AG04449 (cell line): ENCODE measurements around the gene CD69.

Source experiments
- CTCF ChIA-PET: fragments of 350-600 bp; formaldehyde crosslinking; extraction: SDS; loops from one replicate; lab custom pipeline; 2021; ENCODE audit warnings: antibody characterized with exemption; lab: Yijun Ruan, JAX
- POLR2A ChIA-PET: fragments of 400-600, 350-600 bp; formaldehyde crosslinking; extraction: SDS; loops from one replicate; lab custom pipeline; 2020; ENCODE audit warnings: antibody characterized with exemption, inconsistent platforms; lab: Yijun Ruan, JAX
- DNase-seq: peaks from one replicate; pipeline ENCODE4 v3.0.0-alpha.2; 2010; ENCODE audit warnings: low read depth, low spot score
- H3K4me3 ChIP-seq: 2 replicates; pipeline ENCODE4 v1.5.1; 2011; ENCODE audit warnings: low read depth, mild to moderate bottlenecking, control low read depth, low read length
- TF ChIP-seq, protein P1 (sequence below): IDR thresholded peaks from one replicate; pipeline ENCODE4 v1.5.1; 2011; ENCODE audit warnings: mild to moderate bottlenecking, moderate library complexity, low read length, control low read depth, inconsistent platforms; ENCODE audit not compliant: insufficient read depth; ENCODE audit errors: missing control alignments

Gene CD69

DNA sequence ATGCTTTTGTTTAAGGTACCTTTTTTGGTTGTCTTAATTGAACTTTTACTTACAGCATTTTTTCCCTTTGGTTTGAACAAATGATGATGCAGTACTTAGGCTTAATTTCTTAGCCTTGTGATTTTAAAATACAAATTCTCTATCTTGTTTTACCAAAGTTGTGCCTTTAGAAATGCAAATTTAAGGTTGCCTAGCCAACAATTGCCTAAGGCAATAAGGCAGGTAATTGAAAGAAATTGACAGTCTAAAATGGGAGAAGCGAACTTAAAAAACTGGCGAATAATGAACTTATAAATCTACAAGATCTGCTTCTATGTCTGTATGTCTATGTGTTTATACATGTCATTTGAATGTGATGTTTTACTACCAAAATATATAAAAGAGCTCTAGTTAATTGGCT, 23.6 kb upstream of the CD69 start:
- ChIA-PET CTCF (interaction anchor here (1.0 kb wide), 1 partner anchor 42 kb away, joined by 3 read pairs; no protein-coding TSS in a partner anchor), POLR2A (no interaction called here)
- no peak for DNase-seq
- H3K4me3 ChIP-seq = no peak overlapping the region
- TF ChIP-seq, protein P1, sequence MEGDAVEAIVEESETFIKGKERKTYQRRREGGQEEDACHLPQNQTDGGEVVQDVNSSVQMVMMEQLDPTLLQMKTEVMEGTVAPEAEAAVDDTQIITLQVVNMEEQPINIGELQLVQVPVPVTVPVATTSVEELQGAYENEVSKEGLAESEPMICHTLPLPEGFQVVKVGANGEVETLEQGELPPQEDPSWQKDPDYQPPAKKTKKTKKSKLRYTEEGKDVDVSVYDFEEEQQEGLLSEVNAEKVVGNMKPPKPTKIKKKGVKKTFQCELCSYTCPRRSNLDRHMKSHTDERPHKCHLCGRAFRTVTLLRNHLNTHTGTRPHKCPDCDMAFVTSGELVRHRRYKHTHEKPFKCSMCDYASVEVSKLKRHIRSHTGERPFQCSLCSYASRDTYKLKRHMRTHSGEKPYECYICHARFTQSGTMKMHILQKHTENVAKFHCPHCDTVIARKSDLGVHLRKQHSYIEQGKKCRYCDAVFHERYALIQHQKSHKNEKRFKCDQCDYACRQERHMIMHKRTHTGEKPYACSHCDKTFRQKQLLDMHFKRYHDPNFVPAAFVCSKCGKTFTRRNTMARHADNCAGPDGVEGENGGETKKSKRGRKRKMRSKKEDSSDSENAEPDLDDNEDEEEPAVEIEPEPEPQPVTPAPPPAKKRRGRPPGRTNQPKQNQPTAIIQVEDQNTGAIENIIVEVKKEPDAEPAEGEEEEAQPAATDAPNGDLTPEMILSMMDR = no peak

DNA sequence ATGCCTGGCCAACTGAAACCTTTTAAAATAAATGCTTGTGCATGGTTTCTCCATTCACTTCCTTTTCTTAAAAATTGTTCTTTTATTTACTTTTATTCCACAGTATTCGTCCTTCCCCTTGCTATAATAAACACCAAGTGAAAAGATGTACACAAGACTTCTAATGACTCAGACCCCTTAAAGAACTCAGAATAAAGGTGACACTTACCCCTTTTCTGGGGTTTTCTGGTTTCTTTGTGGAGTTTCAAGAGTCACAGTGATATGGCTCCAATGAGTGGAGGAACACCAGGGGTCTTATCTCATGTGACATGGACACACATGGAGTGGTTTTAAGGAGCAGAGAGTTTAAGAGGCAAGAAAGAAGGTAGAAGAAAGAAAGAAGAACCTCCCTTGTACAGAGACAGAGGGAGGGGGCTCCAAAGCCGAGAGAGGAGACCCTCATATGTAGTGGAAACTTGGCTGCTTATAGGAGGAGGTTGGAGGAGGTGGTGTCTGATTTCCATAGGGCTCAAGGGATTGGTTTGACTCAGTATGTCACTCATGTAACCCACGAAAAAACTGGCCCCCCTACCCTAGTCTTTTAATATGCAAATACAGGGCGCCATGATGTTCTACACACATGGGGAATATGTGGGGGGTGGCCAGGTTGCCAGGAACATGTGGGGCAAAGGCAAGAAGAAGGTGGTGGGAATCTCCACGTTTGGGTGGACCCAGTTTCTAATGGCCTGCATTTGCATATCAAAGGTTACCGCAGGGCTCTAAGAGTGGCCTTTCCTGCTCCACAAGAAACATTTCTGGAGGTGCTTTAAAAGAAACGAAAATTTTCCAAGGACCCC, 22.1 kb upstream of the CD69 start:
- no peak overlapping the region for H3K4me3 ChIP-seq
- ChIA-PET POLR2A (no interaction called here), CTCF (no interaction called here)
- no peak for DNase-seq
- TF ChIP-seq, protein P1 = no peak

DNA sequence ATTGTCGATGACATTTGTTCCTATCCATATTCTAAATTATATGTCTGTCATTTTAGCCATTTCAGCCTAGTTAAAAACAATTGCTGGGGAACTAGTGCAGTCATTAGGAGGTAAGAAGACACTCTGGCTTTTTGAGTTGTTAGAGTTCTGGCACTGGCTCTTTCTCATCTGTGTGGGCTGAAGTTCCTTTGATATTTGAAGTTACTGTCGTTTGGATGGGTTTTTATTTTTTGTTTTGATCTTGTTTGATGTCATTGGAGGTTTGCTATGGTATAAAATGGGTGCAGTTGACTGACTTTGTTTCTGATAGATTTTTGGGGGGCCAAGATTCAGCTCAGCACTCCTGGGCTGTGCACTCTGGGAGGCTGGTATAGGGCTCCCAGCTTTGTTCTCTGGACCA, 20.7 kb upstream of the CD69 start:
- TF ChIP-seq, protein P1 = no peak
- CTCF ChIA-PET = no interaction called here
- DNase-seq = no peak
- no peak overlapping the region for H3K4me3 ChIP-seq
- POLR2A ChIA-PET = no interaction called here

DNA sequence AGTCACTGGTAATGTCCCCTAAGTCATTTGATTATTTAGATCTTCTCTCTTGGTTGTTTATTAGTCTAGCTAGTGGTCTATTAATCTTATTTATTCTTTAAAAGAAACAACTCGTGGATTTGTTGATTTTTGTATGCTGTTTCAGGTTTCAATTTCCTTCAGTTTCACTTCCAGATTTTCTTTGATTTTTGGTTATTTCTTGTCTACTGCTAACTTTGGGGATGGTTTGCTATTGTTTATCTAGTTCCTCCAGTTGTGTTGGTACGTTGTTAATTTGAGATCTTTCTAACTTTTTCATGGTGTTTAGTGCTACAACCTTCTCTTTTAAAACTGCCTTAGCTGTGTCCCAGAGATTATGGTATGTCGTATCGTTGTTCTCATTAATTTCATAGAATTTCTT, 18.5 kb upstream of the CD69 start:
- H3K4me3 ChIP-seq = no peak overlapping the region
- TF ChIP-seq, protein P1 = no peak
- ChIA-PET POLR2A (no interaction called here), CTCF (interaction anchor here (3.1 kb wide), 1 partner anchor 29 kb away, joined by 10 read pairs; no protein-coding TSS in a partner anchor)
- no peak for DNase-seq

DNA sequence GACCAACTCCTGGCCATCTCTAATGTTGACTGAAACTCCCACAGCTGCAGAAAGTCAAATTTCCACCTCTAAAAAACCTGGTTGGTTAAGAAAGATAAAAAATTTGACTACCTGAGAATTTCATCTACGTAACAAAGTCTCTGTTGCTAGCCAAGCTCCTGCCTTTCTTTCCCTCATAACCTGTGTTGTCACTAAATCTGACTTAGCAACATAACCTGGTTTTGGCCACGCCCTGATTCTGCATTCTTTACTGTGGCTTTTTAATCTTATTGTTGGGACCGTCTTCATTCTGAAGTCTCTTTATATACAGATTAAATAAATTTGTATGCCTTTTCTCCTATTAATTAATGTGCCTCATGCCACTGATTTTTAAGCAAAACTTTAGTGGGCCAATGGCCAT, 16.1 kb upstream of the CD69 start:
- DNase-seq = no peak
- H3K4me3 ChIP-seq = no peak overlapping the region
- ChIA-PET CTCF (interaction anchor here (3.1 kb wide), 1 partner anchor 26 kb away, joined by 10 read pairs; no protein-coding TSS in a partner anchor), POLR2A (no interaction called here)
- TF ChIP-seq, protein P1 = no peak

DNA sequence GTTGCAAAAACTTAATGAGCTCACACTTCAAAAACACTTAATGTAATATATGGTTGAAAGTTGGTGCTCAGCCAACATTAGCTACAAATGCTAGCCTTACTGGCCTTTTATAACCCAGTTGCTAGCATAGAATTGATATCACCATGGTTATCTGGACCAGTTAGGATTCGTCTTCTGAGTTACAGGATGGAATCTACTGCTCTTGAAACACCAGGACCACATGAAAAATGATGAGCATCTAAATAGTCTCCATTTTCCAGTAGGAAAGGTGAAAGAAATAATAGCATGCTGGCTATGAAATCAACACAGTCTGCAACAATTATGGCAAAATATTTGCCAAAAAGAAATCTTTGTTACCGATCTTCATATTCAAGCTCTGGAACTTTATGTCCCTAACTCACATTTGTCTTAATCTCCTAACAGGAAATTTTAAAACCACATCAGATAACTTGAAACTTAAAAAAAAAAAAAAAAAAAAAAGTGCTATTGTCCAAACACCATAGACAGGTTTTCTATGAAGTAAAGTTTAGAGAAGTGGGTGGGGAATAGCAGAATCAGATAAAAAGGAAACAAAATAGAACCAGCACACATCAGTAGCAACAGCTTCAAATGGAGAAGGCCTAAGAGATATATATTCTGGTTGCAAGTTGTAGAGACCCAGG, 12.6 kb upstream of the CD69 start:
- CTCF ChIA-PET = interaction anchor here (1.2 kb wide), 1 partner anchor 22 kb away, joined by 4 read pairs; no protein-coding TSS in a partner anchor
- H3K4me3 ChIP-seq = no peak overlapping the region
- POLR2A ChIA-PET = no interaction called here
- TF ChIP-seq, protein P1 = no peak
- no peak for DNase-seq
